EL (cell line): ENCODE measurements around the gene PDE1C.

Source experiments
- DNase-seq: peaks from one replicate; pipeline ENCODE4 v3.0.0-alpha.2; 2016

Gene PDE1C

DNA sequence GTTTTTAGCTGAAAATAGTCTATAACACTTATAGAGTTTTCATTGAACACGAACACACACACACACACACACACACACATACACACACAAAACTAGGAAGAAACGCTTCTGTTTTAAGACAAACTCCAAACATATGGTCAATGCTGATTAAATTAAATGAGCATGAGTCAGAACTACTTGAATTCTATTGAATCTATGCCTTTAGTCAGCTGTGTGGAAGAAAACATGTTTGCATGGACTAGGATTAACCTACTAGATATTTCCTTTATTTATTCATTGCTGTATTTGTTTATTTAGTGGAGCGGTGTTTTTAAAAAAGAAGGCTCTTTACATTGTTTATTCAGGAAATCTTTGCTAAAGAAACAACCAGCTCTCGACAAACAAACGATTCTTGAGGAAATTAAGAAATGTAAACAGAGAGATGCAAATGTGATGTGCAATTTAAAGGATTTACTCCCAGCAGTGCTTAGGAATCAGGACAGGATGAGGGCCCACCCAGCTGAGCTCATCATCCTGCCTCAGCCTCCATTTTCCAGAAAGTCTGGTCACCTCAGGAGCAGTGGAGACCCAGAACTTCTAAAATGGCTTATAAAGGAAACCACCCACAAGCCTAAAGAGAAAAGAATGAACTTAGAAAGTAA, 83.2 kb downstream of the PDE1C start:
- DNase-seq, result peak; percentile 64

GRCh38 chr7:31982962-31983361, 87.2 kb downstream of the PDE1C start:
- no peak for DNase-seq

DNA sequence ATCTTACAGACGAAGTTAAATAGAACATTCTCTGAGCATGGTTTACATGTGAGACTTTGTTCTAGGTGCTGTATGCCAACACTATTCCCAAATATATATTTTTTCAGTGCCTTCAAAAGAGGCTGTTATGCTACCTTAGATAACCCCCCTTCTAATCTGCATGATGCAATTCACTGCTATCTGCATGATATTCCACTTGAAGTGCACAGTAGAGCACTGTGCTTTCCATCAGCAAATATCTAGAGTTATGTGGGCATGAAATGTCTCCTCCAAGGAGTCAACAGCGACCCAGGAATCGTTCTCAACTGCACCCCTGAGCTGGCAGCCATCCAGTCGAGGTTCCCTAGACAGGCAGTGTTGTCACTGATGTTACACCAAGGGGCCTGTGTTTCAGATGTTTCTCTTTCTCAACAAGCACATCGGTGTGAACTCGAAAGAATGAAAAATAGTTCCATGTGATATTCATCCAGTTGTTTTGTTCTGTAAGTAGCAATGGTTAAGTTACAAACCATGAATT, 88.3 kb downstream of the PDE1C start:
- no peak for DNase-seq

DNA sequence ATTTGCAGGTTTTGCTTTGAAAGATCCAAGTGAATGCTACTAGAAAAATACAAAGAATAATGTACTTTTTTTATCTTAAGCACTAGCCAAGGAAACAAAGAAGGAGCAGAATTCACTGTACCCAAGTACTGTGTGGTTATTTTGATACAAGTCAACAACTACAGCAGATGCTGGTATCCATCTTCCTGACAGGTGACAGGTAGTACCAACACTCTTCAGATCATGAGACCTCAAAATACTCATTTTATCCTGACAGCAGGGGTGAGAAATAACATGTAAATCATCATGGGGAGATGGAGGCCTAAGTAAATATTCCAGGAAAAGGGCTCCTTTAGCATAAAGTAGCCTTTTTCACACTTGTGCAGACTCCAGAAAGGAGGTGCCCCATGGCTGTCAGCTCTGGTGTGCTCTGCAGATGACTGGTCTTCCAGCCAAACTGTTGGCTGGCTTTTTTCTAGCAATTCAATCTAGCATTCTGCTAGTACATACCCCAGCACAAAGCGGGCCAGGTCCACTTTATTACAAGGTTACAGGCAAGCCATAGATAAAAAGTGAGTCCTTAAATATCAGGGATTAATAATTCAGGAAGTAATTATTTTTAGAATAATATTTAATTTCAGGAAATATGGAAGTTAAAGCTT, 90.4 kb downstream of the PDE1C start:
- DNase-seq, result no peak

DNA sequence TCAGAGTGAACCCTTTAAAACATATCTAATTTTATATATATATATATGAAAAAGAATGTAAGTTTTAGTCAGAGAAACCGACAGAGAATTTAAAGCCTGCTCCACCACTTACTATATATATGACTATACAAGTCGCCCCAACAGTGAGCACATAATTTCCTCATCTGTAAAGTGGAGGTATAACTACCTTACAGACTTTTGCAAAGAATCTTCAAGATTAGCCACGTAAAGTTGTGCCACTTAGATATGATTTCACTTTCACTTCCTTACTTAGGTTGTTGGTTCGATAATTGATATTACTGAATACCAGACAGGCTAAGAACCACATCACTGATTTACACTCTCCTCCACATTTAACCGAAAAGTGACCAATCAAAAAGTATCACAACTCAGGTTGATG, 94.7 kb downstream of the PDE1C start:
- no peak for DNase-seq

DNA sequence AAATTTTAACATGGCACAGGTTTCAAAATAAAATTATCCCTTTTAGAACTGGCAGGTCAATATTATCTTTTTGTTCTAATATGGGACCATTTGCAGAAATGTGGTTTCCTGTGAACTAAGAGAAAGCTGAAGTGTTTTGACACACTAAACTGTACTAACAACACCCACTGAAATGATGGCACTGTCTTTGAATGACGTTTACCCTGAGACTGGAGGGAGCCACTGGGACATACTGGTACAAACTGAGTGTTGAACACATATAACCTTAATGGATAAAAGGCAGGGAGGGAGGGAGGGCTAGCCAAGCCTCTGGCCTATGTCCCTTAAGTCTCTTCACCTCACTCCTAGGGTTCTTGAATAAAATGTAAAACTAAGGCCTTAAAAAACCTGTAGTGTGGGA, 95.9 kb downstream of the PDE1C start:
- no peak for DNase-seq

DNA sequence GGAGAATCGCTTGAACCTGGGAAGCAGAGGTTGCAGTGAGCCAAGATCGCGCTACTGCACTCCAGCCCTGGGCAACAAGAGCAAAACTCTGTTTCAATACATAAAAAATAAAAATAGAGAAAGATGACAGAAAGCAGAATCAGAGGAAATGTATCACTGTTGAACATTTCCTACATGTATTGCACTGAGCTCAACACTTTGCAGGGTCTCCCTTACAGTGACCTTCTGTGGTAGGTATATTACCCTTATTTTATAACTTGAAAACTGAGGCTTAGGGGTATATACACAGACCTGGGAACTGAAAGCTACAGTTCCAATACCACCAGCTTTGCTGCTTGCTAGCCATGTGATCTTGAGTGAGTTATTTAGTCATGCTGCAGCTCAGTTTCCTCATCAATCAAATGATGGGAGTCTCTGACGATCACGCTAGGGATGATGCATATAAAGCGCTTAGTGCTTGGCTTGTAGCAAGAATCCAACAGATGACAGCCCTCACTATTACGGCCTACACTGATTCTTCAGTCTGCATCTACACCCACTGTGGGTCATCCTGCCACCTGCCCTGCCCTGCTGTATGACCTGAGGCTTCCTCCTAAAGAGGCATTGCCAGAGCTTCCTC, 99.0 kb downstream of the PDE1C start:
- DNase-seq, result no peak

GRCh38 chr7:31970501-31970900, 99.7 kb downstream of the PDE1C start:
- DNase-seq, result no peak

DNA sequence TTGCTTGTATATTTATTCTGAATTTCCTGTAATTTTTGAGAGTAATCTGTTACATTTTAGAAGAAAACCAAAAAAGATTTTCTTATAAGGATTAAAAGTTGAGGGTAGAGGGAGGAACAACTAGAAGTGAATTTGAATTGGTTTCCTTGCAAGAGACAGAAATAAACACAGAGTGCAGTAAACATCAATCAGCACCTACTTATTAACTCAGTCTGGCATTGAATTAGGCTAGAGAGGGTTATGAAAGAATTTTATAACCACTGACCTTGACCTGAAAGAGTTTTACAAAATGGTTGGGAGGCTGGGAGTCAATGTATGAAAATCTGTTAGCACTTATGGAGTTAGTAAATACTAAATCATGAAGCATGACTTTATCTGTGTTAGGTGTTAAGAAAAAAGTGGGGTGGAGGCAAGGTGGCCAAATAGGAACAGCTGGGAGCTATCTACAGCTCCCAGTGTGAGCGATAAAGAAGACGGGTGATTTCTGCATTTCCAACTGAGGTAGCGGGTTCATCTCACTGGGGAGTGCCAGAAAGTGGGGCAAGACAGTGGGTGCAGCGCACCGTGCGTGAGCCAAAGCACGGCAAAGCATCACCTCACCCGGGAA, 106.5 kb downstream of the PDE1C start:
- no peak for DNase-seq

- peak; percentile 32 for DNase-seq
Observed at GRCh38 chr7:31962246-31962645, 108.0 kb downstream of the PDE1C start.

DNA sequence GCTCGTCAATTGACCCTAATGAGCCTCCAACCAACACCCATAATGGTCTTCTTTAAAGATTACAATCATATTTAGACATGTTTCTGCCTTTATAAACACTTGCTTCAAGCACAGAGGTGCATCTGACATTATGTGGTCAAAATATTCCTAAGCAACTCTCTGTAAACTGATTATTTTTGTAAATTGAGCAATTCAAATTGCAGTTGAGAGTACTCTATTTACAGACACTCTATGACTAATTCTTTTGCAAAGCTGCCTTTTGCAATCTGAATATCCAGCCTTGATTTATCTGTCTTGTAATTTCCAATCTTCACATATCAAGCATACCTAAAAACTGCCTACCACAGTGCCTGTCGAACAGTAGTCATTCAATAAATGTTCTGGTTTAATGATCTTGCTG, 112.0 kb downstream of the PDE1C start:
- DNase-seq, result peak; percentile 28

GRCh38 chr7:31957756-31958155, 112.5 kb downstream of the PDE1C start:
- DNase-seq, result peak; percentile 31

GRCh38 chr7:31957090-31957720, 113.0 kb downstream of the PDE1C start:
- peak; percentile 69 for DNase-seq

- DNase-seq, result no peak
Observed at GRCh38 chr7:31955641-31956040, 114.6 kb downstream of the PDE1C start.

DNA sequence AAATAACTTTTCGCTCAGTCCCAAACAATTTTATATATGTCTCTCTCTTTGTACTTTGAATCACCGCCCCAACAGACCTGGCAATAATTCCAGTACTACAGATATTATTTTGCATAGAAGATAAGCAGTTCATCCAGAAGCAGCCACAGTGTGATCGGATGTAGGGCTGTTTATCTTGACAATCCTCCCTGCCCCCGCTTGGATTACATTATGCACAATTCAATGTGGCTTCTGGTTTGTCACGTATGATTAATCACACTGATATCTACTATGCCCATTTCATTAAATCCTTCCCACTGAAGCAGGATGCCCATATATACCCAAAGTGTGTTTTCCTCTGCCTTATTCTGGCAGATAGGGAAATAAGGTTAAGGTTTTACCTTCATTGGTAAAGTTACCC, 115.2 kb downstream of the PDE1C start:
- peak; percentile 31 for DNase-seq

DNA sequence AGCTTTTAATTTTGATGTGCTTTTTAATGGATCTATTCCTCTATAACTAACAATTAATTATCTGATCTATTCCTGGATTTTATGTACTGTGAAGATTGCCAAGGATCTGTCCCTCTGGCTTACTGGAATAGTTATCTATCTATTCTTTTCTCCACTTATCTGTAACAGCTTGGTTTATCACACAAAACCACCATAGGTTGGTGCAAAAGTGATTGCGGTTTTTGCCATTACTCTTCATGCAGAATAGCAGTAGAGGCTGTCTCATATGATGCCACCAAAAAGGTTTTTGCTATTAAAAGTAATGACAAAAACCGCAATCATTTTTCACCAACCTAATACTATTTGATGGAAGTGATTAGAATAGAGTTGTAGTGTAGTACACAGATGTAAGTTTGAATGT, 115.7 kb downstream of the PDE1C start:
- DNase-seq, result no peak

- no peak for DNase-seq
Observed at GRCh38 chr7:31953432-31953831, 116.8 kb downstream of the PDE1C start.

DNA sequence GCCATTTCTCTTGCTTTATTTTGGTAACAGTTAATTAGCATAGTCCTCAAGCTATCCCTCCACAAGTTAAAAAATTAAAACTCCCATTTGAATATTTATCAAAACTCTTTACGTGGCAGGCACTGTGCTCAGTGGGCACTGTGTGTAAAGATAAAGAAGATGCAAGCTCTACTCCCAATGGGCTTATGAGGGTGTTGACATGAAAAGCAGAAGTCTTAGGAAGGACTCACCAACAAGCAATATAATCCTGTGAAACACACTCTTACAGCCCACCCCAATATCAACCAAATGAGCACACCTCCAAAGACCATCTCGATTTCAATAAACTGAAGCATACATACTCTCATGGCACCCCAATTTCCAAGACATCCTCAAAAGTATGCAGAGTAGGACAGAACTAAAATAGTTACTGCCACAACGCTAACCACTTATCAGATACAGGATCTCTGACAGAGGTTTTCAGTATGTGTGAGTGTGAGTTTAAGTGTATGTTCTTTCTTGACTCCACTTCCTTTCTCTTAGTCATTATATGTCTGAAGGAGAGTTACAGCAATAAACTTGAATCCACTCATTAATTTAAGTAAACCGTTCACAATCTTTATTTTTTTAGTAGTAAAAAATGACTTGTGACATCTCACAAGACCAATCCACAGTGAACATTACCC, 120.0 kb downstream of the PDE1C start:
- DNase-seq, result peak; percentile 78

GRCh38 chr7:31948029-31948428, 122.2 kb downstream of the PDE1C start:
- peak; percentile 92 for DNase-seq

- no peak for DNase-seq
Observed at GRCh38 chr7:31940167-31940566, 130.0 kb downstream of the PDE1C start.

DNA sequence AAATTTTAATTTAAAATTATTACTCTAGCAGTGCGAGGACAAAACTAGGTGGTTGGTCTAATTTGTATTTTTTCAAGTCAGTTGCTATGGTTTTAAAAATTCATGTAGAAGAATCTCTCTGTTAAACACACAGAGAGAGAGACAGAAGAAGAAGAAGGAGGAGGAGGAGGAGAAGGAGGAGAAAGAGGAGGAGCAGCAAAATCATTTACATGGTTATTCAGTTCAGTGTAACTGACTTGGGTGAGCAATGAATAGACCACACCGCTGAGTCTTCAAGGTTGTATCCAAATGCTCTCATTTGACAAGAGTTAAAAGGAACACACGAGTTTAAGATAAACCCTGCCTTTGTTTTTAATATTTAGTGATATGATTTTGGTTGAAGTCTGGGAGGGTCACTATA, 131.1 kb downstream of the PDE1C start:
- peak; percentile 42 for DNase-seq

GRCh38 chr7:31938650-31939049, 131.6 kb downstream of the PDE1C start:
- peak; percentile 78 for DNase-seq

DNA sequence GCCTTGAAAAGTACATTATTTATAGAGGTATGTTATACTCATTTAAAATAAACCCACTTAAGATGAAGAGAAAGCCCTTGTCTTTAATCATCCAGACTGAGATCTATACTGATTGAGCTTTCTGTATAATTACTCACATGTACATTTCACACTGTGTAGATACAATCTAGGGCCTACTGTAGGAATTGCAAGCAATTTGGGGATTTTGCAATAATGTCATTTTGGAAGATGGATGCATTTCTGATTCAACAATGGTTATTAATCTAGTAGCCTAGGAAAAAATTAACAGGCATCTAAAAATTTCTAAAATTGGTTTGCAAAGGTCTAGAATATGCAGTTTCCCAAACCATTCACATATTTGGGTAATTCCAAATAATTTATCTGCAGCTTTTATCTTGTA, 132.2 kb downstream of the PDE1C start:
- DNase-seq, result peak; percentile 42
